GM18870 (cell line): ENCODE measurements around the gene AIG1.
"Not testable (repeated sequence)": the region's sequence is repeated elsewhere in the genome, so short reads cannot be mapped to it uniquely, and the experiment has no call there.

Source experiments
- ATAC-seq: cut with Tn5 transposase; IDR thresholded peaks from one replicate; pipeline ENCODE4 v1.9.1; 2021; ENCODE audit warnings: moderate library complexity; ENCODE audit not compliant: unreplicated experiment

The AIG1 gene

DNA sequence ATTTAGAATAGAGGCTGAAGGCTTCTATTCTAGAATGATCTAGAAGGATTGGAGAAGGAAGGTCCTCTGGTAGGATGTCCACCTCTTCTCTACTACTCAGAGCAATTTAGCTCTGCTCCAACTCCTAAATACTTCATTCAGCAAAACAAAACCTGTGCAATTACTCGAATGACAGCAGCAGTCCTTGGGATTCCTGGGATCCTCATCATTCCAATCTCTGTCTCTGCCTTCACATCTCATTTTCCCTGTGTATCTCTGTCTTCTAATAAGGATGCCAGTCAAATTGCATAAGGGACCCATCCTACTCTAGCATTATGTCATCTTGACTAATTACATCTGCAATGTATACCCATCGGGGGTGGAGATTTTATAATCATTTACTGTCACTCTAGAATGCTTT lies 5.5 kb upstream of the AIG1 start:
- no peak for ATAC-seq

DNA sequence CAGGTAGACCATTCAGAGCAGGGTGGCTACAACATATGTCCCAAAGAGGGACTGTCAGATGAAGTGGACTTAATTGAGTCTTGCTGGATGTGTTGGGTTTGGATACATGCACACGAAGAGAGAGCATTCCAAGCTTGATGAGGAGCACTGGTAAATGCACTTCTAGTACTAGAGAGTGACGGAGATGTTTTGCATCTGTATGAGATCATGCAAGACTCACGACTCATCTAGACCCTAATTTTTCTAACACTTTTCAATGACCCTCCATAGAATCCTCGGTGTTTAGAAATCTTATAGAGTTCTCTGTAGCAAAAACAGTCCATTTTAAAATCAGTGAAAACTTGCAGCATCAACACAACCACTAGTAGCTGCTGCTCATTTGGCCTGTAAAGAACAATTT lies 4.8 kb upstream of the AIG1 start:
- no peak for ATAC-seq

DNA sequence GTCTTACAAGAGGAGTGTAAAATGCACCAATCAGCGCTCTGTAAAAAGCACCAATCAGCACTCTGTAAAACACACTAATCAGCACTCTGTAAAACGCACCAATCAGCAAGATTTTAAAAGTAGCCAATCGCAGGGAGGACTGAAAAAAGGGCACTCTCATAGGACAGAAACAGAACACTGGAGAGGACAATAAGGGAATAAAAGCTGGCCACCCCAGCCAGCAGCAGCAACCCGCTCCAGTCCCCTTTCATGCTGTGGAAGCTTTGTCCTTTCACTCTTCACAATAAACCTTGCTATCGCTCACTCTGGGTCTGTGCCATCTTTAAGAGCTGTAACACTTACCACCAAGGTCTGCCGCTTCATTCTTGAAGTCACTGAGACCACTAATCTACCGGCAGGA lies 1.7 kb upstream of the AIG1 start:
- ATAC-seq: no peak

DNA sequence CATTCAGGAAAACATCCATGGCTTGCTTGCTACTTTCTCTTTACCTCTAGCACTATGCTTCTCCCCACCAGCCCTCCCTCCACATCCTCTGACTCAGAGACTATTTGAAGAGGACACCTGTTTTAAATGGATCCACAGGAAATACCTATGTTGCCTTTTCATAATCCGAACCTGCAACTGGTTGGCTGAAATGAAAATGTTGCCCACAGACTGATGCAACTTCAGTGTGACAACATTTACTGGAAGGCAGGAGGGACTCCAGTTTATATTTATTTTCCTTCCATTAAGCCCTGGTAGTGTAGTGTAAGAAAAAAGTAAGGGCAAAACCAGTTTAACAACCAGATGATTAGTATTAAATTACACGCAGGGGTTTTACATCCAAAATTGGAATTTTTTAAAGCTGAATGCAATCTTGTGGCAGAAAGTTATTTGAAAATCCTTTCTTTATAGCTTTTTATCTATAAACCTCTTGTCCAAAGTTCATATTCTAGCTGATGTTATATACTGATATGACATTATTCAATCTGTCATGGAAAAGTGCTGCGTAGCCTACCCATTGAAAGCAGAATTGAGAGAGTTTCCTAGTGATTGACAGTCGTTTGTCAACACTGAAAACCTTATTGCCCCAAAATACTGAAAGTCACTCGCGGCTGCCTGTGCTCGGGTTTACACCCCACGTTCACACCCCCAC lies 881 bp upstream of the AIG1 start:
- no peak for ATAC-seq

DNA sequence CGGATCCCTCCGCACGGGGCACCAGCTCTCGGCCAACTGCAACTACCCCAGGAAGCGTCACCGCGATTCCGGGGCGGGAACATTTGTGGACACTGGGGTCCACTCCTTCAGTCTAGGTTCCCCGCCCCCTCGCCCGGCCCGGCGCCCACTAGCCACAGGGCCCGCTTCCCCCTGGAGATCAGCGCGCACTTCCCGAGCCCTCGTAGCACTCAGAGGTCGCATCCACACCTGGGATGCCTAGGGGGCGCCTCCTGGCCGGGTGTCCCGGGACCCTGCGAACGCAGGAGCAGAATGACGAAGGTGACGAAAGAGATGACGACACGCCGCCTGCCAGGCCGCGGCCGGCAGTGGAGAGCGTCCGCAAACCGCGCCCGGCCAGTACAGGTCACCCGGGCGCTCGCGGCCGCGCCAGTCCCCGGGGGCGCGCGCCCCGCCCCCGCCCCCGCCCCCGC lies 309 bp upstream of the AIG1 start:
- peak; percentile 55 for ATAC-seq

DNA sequence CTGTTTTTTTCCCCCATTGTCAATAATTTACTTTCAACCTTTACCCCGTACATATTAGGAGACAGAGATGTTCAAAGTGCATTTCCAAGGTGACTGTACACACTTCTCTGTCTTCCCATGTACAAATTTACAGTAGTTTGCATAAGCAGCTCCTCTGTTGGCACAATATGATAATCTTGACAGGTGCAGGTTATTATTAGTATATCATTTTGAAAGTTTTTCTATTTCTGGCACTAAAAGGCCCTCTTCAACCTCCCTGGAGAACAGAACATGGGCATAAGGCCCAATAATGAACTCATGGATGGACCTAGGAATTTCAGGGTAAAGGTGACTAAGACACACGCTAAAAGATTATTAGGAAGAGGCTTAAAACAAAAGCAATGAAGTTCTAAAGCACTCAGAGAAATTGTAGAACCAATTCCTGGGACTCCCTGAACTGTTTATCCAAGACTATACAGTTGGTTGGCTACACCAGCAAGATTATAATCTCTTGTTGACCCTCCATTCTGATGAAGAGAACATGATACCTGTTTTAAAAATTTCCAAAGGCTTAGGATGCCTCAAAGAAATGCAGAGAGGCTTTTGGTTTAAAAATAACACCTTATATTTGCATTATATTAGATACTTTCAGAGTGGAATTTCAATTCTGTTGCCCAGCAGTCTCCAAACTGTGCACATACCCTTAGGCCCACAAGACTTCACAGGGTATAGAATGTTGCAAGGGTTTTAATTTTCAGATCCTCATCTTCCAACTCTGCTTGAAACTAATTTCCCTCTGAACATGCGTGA lies 1.1 kb downstream of the AIG1 start:
- ATAC-seq: peak; percentile 27

DNA sequence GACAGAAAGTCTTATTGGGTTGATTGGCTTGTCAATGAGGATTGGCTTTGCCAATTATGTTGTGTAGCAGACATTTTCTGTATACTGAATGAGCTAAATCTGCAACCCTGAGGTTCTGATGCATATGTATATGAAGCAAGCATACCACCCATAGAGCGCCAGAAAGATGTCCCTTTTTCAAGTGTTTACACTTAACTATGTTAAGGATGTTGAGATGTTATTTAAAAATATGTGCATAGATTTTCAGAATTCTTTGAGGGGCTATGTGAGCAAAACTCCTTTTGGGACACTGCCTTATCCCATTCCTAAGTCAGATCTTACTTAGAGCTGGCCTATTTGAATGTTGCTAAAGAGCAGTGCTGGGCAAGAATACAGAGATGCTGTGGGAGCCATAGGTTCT lies 1.9 kb downstream of the AIG1 start:
- no peak for ATAC-seq

DNA sequence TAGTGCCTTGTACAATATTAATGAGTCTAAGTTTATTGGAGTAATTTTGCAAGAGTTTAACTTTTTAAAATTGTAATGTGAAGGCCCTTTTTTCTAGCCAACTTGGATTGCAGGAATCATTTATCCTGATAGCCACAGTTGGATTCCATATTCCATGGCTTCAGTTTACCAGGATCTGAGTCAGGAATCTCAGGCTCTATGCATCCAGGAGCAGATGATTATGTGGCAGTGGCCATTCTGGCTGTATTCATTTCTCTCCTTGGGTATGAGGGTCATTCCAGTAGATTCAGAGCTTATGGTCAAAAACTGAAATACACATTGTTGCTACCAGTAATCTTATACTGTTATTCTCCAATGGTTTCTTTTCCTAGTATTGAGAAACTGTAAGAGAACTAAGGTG lies 2.9 kb downstream of the AIG1 start:
- no peak for ATAC-seq

DNA sequence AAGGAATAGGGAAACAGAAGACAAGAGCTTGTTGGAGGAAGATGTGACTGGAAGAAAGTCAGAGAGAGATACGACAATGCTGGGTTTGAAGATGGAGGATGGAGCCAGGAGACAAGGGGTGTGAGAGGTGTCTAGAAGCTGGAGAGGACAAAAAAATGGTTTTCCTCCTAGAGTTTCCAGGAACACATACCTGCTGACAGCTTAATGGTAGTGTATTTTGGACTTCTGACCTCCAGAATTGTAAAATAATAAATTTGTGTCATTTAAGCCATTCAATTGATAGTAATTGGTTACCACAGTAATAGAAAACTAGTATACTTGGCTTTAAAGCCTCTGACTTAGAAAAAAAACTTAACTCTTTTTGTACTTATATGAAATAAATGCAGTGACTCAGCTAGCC lies 3.6 kb downstream of the AIG1 start:
- ATAC-seq: no peak

DNA sequence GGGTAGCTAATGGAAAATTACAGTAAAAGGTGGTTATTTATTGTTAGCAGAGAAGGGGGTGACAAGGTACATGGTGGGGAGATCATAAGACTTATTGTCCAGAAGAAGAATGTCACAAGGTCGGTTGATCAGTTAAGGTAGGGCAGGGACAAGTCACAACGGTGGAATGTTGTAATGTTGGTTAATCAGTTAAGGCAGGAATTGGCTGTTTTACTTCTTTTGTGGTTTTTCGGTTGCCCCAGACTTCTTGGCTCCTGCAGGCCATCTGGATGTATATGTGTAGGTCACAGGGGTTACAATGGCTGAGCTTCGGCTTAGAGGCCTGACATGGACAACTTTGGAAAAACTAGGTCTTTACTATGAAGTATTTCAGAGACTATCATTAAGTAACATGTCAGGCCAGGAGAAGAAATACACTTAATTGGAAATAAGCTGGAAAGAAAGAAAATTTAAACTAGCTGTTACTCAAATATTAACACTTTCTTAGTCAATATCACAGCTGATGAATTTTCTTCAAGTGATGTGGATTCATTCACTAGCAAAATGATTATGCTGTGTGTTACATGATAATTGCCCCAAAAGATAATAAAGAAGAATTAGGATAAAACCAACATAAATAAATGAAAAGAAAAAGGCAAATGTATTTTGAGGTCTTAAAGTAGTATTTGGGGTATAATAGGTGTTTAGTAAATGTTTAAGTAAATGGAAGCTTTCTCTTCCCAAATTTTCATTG lies 4.4 kb downstream of the AIG1 start:
- no peak for ATAC-seq

DNA sequence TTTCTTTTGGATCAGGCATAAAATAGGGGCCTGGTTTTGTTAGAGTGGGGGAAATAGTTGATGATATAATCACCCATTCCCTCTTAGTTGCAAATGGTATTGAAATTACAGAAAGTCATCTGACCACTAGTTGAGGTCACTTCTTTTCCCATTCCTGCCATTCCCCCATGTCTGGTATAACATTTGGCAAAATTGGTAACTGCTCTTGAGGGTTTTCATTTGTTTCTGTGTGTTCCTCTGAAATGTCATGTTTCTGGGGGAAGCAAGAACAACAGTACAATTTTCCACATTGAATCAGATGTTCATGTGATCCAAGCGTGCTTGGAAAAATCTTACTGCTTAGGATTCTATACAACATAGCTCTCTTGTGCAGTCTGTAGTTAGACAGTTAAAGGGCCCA lies 7.3 kb downstream of the AIG1 start:
- no peak for ATAC-seq

DNA sequence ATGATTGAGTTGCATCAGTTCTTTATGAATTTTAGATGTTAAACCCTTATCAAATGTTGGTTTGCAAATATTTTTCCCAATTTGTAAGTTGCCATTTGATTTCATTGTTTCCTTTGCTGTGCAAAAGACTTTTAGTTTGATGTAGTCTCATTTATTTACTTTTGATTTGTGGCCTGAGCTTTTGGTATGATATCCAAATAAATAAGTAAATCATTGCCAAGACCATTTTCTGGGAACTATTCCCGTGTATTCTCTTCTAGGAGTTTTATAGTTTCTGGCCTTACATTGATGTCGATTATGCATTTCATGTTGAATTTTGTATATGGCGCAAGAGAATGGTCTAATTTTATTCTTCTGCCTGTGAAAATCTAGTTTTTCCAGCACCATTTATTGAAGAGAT lies 13.4 kb downstream of the AIG1 start:
- ATAC-seq: no peak

DNA sequence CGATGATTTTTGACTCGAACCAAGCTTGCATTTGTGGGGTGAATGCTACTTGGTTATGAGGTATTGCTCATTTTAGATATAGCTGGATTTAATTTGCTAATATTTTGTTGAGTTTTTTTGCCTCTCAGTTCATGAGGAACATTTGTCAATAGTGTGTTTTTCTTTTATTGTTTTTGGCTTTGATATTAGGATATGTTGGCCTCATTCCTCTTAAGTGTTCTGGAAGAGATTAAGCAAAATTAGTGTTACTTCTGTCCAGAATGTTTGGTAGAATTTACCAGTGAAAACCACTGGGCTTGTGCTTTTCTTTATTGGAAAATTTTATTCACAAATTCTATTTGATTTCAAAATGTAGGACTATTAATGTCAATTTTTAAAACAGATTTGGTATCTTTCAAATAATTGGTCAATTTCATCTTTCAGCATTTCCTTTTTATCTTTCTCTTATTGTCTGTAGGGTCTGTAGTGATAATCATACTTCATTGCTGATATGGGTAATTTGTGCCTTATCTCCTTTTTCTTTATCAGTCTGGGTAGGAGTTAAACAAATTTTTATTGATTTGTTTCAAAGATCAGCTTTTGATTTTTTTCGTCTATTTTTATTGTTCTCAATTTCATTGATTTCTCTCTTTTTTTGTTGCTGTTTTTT lies 14.1 kb downstream of the AIG1 start:
- no peak for ATAC-seq

DNA sequence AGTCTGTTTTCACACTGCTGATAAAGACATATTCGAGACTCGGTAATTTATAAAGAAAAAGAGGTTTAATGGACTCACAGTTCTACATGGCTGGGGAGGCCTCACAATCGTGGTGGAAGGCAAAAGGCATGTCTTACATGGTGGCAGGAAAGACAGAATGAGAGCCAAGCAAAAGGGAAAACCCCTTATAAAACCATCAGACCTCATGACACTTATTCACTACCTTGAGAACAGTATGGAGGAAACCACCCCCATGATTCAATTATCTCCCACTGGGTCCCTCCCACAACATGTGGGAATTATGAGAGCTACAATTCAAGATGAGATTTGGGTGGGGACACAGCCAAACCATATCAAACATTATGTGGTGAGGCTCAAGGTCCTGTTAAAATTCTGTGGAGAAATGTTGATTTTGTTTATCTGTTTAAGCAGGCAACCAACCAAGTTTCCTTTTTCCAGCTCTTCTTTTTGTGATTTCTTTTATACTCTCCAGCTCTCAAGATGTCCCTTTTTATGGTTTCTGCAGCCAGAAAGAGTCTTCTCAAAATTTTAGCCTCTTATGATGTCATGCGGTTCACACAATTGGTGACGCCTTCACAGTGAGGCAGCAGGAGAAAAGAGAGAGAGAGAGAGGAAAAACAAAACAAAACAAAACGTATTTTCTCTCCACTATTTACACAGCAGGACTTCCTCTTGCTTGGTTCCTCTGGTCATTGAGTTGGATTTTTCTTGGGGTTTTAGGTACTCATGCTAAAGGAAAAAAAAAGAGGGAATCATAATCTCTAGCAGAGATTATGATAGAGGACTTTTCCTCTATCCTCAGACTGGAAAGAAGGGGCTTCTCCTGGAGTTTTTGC lies 18.0 kb downstream of the AIG1 start:
- no peak for ATAC-seq

DNA sequence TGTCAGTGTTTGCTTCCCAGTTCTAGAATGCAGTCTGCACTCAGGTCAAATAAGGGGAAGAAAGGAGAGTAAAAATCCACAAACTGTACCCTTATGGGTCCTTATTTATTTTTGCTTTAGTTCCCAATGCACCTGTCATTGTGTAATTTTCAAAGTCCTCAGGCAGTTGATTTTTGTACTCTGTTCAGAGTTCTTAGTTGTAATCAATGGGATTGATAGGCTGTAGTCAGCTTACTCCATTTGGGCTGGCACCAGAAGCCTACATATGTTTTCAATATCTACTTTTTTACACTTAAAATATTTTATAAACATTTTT lies 18.6 kb downstream of the AIG1 start:
- ATAC-seq: no peak

DNA sequence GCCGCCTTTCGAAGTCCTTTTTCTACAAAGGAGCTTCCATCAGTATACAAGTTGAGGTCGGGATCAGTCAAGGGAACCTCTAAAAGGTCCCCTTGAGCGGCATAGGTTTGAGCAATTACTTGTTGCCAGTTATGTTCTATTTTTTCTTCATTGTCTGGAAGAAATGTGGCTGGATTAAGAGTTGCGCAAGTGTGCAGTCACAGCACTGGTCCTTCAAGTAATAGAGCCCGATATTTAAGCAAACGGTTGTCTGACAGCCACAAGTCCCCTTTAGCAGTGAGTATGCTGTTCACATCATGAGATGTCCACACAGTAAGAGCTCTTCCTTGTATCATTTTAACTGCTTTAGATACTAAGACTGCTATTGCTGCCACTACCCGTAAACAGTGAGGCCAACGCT lies 21.6 kb downstream of the AIG1 start:
- not testable (repeated sequence) for ATAC-seq

DNA sequence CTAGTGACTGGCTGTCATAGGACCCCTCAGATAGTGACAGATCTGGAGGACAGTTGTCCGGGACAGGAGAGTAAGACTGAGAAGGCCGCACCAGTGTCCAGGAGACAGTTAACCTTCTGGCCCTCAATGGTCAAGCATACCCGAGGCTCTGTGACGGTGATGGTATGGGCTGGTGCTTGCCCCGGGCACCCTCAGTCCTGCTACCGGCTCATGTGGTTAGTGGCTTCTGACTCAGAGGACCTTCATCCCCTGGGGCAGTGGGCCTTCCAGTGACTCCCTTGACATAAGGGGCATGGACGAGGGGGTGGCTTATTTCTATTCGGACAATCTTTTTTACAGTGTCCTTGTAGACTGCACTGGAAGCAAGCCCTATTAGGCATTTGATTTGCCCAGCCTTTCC lies 23.3 kb downstream of the AIG1 start:
- ATAC-seq: not testable (repeated sequence)

DNA sequence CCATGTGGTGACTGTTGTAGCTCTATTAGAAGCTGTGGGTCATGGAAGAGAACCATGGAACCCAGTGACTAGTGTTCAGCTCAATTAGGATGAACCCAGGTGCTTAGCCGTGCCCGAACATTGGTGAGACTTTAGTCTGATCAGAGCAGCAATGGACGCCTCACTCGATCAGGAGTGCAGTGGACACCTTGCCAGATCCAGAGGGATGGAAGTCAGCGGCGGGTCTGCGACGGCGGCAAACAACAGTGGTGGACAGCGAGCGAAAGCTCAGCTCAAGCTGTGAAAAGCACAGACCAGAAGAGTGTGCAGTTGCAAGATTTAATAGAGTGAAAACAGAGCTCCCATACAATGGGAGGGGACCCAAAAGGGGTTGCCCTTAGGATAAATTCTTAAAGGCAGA lies 26.6 kb downstream of the AIG1 start:
- not testable (repeated sequence) for ATAC-seq

DNA sequence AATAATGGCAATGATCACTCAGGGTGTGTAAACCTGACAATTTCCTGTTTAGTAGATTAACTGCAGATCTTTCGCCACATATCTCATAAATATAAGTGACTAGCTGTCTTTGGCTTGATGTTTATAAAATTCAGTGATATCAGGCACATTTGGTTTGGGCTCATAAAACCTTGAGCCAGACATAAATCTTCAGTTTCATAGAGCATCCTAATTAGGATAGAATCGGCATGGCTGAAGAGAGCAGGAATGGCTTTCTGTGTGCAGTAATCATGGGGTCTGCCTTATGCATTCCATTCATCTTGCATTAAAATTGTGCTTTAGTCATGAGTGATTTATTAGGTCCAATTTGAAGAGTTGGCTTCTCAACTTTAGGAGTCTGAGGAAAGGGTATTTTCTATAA lies 27.2 kb downstream of the AIG1 start:
- ATAC-seq: no peak

DNA sequence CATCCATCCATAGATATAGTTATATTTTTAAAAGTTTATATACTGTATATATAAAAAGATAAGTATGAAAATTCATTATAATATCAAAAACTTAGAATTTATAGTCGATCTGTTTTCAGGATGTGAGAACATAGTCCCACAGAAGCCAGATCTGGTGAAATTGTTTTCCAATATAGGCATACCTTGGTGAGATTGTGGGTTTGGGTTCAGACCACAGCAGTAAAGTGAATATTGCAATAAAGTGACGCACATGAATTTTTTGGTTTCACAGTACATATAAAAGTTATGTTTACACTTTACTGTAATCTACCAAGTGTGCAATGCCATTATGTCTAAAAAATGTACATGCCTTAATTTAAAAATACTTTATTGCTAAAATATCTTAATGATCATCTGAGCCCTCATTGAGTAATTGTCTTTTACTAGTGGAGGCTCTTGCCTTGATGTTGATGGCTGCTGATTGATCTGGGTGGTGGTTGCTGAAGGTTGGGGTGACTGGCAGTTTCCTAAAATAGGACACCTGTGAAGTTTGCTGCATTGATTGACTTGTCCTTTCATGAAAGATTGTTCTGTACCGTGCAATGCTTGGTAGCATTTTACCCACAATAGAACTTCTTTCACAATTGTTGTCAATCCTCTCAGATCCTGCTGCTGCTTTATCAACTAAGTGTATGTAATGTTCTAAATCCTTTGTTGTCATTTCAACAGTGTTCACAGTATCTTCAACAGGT lies 29.8 kb downstream of the AIG1 start:
- no peak for ATAC-seq
